RWPE2 (cell line): ENCODE measurements around the gene UBR1.

Source experiments
- ATAC-seq: fragments of 200-7000 bp; cut with Tn5 transposase; 3 replicates; pipeline ENCODE4 v1.9.1; 2021; ENCODE audit warnings: low read depth
- DNase-seq: peaks from one replicate; pipeline ENCODE4 v3.0.0-alpha.2; 2020; ENCODE audit warnings: low spot score
- H3K27ac ChIP-seq: fragments of 450-650 bp; 2 replicates; pipeline ENCODE4 v1.5.1; 2017; ENCODE audit warnings: mild to moderate bottlenecking; ENCODE audit not compliant: poor library complexity, severe bottlenecking
- H3K27me3 ChIP-seq: fragments of 250-450 bp; sonication (Bioruptor Pico); 2 replicates; pipeline ENCODE4 v1.5.1; 2021; ENCODE audit warnings: mild to moderate bottlenecking, moderate library complexity; ENCODE audit not compliant: insufficient read depth, poor library complexity, severe bottlenecking
- H3K36me3 ChIP-seq: fragments of 250-450 bp; sonication (Bioruptor Pico); 2 replicates; pipeline ENCODE4 v1.5.1; 2020; ENCODE audit warnings: low read depth, mild to moderate bottlenecking, moderate library complexity
- H3K4me1 ChIP-seq: fragments of 250-450 bp; sonication (Bioruptor Pico); 2 replicates; pipeline ENCODE4 v1.5.1; 2021; ENCODE audit warnings: mild to moderate bottlenecking, moderate library complexity; ENCODE audit not compliant: insufficient read depth, poor library complexity, severe bottlenecking
- H3K4me3 ChIP-seq: fragments of 250-450 bp; sonication (Bioruptor Pico); 2 replicates; pipeline ENCODE4 v1.5.1; 2021; ENCODE audit warnings: mild to moderate bottlenecking, moderate library complexity; ENCODE audit not compliant: severe bottlenecking
- H3K9me3 ChIP-seq: fragments of 250-450 bp; sonication (Bioruptor Pico); 2 replicates; pipeline ENCODE4 v1.5.1; 2021; ENCODE audit warnings: mild to moderate bottlenecking, moderate library complexity; ENCODE audit not compliant: severe bottlenecking
- TF ChIP-seq, protein P1 (sequence below): fragments of 450-650 bp; IDR thresholded peaks from one replicate; pipeline ENCODE4 v1.5.1; 2017; ENCODE audit warnings: mild to moderate bottlenecking, moderate library complexity; ENCODE audit not compliant: poor library complexity, severe bottlenecking

UBR1 gene

DNA sequence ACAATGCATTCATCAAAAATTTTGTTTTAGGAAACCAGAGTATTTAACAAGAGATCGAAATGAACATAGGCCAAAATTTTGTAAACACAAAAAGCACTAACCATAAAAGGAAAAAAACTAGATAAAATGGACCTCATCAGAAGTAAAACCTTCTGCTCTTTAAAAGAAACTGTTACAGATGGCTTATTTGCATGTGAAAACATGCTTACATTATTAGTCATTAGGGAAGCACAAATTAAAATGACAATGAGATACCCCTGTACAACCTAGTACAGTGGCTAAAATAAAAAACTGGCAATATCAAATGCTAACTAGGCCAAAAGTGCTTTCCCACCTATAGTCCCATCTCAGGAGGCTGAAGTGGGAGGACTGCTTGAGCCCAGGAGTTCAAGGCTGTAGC lies 19.3 kb downstream of the UBR1 start:
- H3K4me3 ChIP-seq = no peak overlapping the region
- H3K27me3 ChIP-seq = no peaks in the 10 kb centered on the region
- no peak overlapping the region for H3K27ac ChIP-seq
- DNase-seq (no peak), ATAC-seq (peak; percentile 58; the same call in 1 of the 3 replicates)
- TF ChIP-seq, protein P1, sequence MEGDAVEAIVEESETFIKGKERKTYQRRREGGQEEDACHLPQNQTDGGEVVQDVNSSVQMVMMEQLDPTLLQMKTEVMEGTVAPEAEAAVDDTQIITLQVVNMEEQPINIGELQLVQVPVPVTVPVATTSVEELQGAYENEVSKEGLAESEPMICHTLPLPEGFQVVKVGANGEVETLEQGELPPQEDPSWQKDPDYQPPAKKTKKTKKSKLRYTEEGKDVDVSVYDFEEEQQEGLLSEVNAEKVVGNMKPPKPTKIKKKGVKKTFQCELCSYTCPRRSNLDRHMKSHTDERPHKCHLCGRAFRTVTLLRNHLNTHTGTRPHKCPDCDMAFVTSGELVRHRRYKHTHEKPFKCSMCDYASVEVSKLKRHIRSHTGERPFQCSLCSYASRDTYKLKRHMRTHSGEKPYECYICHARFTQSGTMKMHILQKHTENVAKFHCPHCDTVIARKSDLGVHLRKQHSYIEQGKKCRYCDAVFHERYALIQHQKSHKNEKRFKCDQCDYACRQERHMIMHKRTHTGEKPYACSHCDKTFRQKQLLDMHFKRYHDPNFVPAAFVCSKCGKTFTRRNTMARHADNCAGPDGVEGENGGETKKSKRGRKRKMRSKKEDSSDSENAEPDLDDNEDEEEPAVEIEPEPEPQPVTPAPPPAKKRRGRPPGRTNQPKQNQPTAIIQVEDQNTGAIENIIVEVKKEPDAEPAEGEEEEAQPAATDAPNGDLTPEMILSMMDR = no peak
- H3K9me3 ChIP-seq = no peaks in the 10 kb centered on the region
- H3K36me3 ChIP-seq = peaks cover 78% of the 10 kb centered on the region
- H3K4me1 ChIP-seq = no peaks in the 10 kb centered on the region

DNA sequence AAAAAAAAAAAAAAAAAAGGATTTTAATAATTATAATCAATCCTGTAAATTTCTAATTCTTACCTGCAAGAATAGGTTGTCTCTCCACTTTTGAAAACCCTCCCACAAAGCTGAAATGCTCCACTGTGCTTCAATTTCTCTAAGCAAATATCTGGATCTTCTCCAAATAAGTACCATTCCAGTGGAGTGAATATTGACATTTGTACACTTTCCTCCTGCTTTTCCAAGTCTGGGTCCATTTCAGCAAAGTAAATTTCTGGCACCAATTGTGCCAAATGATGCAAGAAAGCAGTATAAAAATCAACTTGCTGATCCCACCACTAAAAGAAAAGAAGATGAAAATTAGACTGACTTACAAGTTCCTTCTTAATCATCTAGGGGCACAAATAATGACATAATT lies 19.9 kb downstream of the UBR1 start:
- no peak for ATAC-seq

DNA sequence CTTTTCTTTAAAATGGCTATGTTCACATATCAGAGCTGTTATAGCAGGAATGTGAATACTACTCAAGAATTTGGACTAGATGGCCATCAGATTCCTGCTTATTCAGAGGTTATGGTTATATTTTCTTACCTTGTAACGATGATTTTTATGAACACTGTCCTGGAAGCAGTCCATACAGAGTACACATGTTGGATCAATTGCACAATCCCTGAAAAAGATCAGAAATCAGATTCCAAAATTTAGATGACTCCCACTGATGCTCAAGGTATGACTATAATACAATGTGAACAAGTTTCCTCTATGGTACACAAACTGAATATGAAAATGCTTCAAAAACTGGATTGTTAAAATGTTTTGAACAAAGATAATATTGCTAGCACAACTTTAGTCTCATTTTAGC lies 23.3 kb downstream of the UBR1 start:
- no peak for ATAC-seq
- peaks cover 82% of the 10 kb centered on the region for H3K36me3 ChIP-seq
- H3K27me3 ChIP-seq = no peaks in the 10 kb centered on the region
- TF ChIP-seq, protein P1 = no peak
- H3K9me3 ChIP-seq = no peaks in the 10 kb centered on the region
- H3K27ac ChIP-seq = no peak overlapping the region
- DNase-seq = no peak
- no peaks in the 10 kb centered on the region for H3K4me1 ChIP-seq
- H3K4me3 ChIP-seq = no peak overlapping the region

More for the DNA sequence above, 19.9 kb downstream of the UBR1 start:
- no peaks in the 10 kb centered on the region for H3K27me3 ChIP-seq
- H3K4me1 ChIP-seq = no peaks in the 10 kb centered on the region
- TF ChIP-seq, protein P1 = no peak
- H3K4me3 ChIP-seq = no peak overlapping the region
- H3K9me3 ChIP-seq = no peaks in the 10 kb centered on the region
- peaks cover 78% of the 10 kb centered on the region for H3K36me3 ChIP-seq
- no peak overlapping the region for H3K27ac ChIP-seq
- DNase-seq = no peak

DNA sequence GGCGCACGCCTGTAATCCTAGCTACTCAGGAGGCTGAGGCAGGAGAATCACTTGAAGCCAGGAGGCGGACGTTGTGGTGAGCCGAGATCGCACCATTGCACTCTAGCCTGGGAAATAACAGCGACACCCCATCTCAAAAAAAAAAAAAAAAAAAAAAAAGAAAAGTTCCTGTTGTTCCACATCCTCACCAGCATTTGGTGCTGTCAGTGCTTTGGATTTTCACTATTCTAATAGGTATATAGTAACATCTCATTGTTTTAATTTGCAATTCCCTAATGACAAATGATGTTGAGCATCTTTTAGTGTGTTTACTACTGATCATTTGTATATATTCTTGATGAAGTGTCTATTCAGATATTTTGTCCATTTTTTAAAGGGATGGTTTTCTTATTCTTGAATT lies 24.6 kb downstream of the UBR1 start:
- no peaks in the 10 kb centered on the region for H3K4me1 ChIP-seq
- TF ChIP-seq, protein P1 = no peak

DNA sequence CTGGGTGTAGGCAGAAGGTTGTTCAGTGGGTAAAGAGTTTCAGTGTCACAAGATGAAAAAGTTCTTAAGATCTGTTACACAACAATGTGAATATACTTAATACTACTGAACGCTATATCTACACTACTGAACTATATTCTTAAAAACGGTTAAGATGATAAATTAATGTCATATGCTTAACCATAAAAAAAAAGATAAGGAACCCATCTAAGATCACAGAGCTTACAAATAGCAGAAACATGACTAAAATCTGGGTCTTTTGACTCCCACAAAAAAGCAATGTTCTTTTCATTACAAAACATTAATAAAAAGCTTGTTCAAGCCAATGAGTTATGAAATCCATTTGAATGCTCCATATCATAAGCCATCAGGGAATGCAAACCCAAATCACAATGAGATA lies 34.4 kb downstream of the UBR1 start:
- TF ChIP-seq, protein P1 = no peak
- Histone ChIP-seq H3K36me3 (peaks cover 86% of the 10 kb centered on the region), H3K9me3 (no peaks in the 10 kb centered on the region), H3K27ac (no peak overlapping the region), H3K4me3 (no peak overlapping the region), H3K4me1 (no peaks in the 10 kb centered on the region), H3K27me3 (no peaks in the 10 kb centered on the region)
- ATAC-seq = no peak
- no peak for DNase-seq

More for the DNA sequence above, 24.6 kb downstream of the UBR1 start:
- no peak for DNase-seq
- Histone ChIP-seq H3K27ac (no peak overlapping the region), H3K4me3 (no peak overlapping the region), H3K36me3 (peaks cover 80% of the 10 kb centered on the region), H3K9me3 (no peaks in the 10 kb centered on the region), H3K27me3 (no peaks in the 10 kb centered on the region)
- no peak for ATAC-seq
